Astrocyte of the cerebellum (primary cell): ENCODE measurements around the gene SLC16A5.

ENCODE experiments used
- DNase-seq: peaks from one replicate; pipeline ENCODE4 v3.0.0-alpha.2; 2011; ENCODE audit warnings: low read depth
- H3K4me3 ChIP-seq: 2 replicates; pipeline ENCODE4 v1.5.1; 2011; ENCODE audit warnings: mild to moderate bottlenecking, low read depth, low read length, moderate library complexity
- CTCF ChIP-seq: IDR thresholded peaks from 2 replicates; pipeline ENCODE4 v1.5.1; 2012; ENCODE audit warnings: low read length, low read depth, moderate library complexity, mild to moderate bottlenecking; ENCODE audit errors: missing control alignments
- in situ Hi-C: cut with HindIII; loops from 2 replicates; pipeline ENCODE4 v1.10.0; 2017; ENCODE audit warnings: low sequenced_read_pairs

Gene SLC16A5

GRCh38 chr17:75088465-75089417, 987 bp downstream of the SLC16A5 start:
- no peak for DNase-seq
- in situ Hi-C loops: no loop called here
- TF ChIP-seq CTCF: no peak

GRCh38 chr17:75090871-75091854, 3.4 kb downstream of the SLC16A5 start:
- in situ Hi-C loops: no loop called here
- no peak for DNase-seq
- H3K4me3 ChIP-seq: no peak overlapping the region
- TF ChIP-seq CTCF: no peak

More at GRCh38 chr17:75088465-75089417, 987 bp downstream of the SLC16A5 start:
- H3K4me3 ChIP-seq: peak overlapping the region; percentile 46

GRCh38 chr17:75091855-75092327, 4.1 kb downstream of the SLC16A5 start:
- in situ Hi-C loops: no loop called here
- no peak for DNase-seq
- no peak for TF ChIP-seq CTCF
- no peak overlapping the region for H3K4me3 ChIP-seq

GRCh38 chr17:75093548-75094158, 5.9 kb downstream of the SLC16A5 start:
- no peak overlapping the region for H3K4me3 ChIP-seq
- DNase-seq: no peak
- in situ Hi-C loops: no loop called here
- TF ChIP-seq CTCF: no peak

GRCh38 chr17:75094871-75095399, 7.2 kb downstream of the SLC16A5 start:
- TF ChIP-seq CTCF: no peak

GRCh38 chr17:75096082-75096625, 8.4 kb downstream of the SLC16A5 start:
- DNase-seq: no peak
- no peak for TF ChIP-seq CTCF
- in situ Hi-C loops: no loop called here
- H3K4me3 ChIP-seq: no peak overlapping the region

More at GRCh38 chr17:75094871-75095399, 7.2 kb downstream of the SLC16A5 start:
- DNase-seq: no peak
- H3K4me3 ChIP-seq: no peak overlapping the region
- in situ Hi-C loops: no loop called here
